SK-MEL-5 (cell line): ENCODE results near the gene FAM200B. TPM values are rescaled to one million over a fixed set of nuclear protein-coding genes. Genes with fewer than 3 reads are reported as not detected.

Experiments used
- DNase-seq: peaks from one replicate; pipeline ENCODE4 v3.0.0-alpha.2; 2016; ENCODE audit warnings: low read depth, low spot score
- in situ Hi-C: cut with HindIII; loops from 2 replicates; pipeline ENCODE4 v1.10.0; 2016; ENCODE audit warnings: low sequenced_read_pairs, high pct_unique_total_duplicates, low pct_unique_long_range_greater_than_20kb
- total RNA-seq: library from RNA; depleted of rRNA; stranded (reverse); fragments of >200 nt; shearing (Covaris generic); gene quantifications from 2 replicates; pipeline ENCODE4 v1.2.3, GENCODE V29; 2014

Gene FAM200B
- total RNA-seq, 1 experiment from 2014 or later = 44.9 TPM

DNA sequence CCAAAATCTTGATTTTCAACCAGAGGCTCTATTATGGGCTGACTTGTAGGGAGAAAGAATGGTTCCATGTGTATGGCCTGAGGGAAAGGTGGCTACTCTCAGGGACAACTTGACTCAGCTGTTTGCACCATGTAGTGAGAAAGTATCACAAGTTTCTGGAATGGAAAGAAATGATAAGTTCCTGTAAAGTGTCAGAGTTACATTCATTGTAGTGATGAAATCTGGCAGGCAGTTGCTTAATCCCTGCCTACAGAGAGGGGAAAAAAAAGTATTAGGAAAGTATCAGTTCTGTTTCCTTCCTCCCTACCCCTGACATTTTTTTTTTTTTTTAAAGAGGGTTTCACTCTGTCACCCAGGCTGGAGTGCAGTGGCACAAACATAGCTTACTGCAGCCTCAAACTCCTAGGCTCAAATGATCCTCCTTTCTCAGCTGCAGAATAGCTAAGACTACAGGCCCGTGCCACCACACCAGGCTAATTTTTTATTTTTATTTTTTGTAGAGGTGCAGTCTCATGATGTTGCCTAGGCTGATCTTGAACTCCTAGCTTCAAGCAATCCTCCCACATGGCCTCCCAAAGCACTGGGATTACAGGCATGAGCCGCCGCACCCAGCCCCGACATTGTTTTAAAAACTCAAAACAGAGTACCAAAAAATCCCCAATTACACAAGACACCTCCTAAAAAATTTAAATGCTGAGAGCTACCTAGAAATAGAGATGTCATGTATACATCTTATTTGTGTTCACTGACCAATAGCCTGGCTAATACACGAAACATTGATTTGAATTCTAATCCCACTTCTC lies 21.7 kb upstream of the FAM200B start:
- in situ Hi-C loops = no loop called here
- DNase-seq = no peak

DNA sequence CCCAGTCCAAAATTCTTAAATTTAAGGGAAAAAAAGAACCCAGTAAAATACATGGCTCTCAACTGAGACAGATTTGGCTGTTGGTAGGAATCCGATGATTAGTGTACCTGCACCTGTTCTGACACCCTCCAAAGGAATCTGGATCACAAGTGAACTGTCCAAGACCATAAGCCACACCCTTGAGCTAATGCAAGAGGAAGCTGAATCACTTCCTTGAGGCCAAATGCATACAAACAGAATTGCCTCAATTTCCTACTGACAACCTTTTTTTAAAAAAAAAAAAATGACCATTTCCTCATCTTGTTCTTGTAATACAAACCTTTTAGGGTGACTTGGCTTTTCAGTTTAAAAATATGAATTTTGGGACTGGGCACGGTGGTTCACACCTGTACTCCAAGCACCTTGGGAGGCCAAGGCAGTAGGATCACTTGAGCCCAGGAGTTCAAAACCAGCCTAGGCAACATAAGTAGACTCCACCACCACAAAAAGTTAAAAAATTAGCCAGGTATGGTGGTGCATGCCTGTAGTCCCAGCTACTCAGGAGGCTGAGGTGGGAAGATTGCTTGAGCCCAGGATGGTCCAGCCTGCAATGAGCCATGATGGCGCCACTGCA lies 15.8 kb upstream of the FAM200B start:
- in situ Hi-C loops = no loop called here
- DNase-seq = no peak

DNA sequence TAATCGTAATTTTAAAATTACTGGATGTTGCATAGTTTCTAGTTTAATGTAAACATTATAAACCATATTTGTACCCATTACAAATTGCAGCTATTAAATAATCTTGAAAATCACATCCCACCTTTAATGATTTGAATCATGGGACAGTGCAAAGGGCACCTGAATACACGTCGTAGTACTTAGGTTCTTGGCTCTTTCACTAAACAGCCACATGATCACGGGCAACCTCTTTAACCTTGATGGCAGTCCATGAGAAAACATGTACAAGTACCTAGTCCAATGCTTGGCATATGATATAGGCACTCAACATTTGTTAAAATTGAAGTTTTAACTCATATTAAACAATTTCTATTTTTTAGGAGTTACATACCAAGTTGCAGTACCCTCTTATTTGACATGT lies 14.6 kb upstream of the FAM200B start:
- in situ Hi-C loops = no loop called here
- DNase-seq = no peak

DNA sequence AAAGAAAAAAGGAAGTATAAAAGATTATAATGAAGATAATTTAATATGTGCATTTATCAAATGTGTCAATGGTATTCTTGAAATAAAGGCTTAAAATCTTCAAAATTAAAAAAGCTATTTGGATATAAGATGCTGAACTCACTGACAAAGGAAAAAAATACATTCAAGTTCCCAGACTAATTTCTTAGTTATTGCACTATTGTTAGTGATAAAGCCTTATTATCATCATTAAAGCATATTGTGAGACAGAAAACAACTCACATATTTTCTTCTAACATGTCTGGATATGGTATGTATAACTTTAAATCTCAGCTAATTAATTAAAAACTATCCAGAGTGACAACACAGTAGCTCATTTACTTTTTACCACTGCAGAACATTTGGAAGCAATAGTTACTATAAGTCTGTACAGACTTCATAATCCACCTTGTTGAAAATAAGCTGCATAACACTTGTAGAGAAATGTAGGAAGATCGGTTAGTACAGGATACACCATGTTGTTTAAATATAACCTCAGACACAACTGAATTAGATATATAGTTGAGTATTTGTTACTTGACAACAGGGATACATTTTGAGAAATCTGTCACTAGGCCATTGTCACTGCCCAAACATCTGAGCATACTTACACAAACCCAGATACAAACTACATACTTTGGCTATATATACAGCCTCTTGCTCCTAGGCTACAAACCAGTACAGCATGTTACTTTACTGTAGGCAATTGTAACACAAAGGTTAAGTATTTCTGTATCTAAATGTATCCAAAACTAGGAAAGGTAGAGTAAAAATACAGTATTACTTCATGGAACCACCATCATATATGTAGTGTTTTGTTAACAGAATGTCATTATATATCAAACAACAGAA lies 12.8 kb upstream of the FAM200B start:
- in situ Hi-C loops = no loop called here
- DNase-seq = no peak

DNA sequence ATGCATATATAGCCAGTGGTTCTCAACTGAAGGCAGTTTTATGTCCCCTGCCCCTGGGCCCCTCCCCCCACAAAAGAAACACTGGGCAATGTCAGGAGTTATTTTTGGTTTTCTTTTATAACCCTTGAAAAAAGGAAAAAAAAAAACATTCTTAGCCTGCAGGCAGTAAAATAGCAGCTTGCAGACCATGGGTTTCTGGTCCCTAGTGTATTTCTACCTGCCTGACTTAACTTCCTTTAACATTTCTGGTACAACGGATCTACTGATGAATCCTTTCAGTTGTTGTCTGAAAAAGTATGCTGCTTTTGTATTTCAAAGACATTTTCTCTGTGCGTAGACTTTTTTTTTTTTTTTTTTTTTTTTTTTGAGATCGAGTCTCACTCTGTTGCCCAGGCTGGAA lies 11.1 kb upstream of the FAM200B start:
- in situ Hi-C loops = no loop called here
- DNase-seq = no peak

DNA sequence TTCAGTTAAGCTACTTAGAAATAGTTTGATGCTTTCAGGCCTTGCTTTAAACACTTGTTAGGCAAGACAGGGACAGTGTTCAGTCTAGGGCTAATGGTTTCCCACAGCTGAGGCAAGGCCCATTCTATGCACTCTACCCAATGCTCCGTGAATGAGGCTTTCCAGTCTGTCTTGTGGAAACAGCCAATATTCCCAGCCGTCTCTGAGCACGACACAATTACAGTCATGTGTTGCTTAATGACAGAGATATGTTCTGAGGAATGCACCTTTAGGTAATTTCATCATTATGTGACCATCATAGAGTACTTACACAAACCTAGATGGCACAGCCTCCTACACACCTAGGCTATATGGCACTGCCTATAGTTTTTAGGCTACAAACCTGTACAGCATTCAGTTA lies 9.5 kb upstream of the FAM200B start:
- in situ Hi-C loops = no loop called here
- no peak for DNase-seq

DNA sequence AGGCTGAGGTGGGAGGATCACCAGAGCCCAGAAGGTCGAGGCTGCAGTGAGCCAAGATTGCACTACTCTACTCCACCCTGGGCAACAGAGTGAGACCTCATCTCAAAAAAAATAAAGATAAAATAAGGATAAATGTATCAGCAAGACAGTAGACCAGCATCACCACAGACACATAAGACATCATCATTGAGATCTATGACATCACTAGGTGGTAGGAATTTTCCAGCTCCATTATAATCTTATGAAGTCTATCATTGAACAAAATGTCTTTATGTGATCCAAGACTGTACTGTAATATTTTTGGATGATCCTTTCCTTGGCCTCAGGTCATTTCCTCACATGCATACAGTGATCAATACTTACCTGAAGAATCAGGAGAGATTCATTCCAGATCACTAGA lies 8.3 kb upstream of the FAM200B start:
- DNase-seq = no peak
- in situ Hi-C loops = no loop called here

DNA sequence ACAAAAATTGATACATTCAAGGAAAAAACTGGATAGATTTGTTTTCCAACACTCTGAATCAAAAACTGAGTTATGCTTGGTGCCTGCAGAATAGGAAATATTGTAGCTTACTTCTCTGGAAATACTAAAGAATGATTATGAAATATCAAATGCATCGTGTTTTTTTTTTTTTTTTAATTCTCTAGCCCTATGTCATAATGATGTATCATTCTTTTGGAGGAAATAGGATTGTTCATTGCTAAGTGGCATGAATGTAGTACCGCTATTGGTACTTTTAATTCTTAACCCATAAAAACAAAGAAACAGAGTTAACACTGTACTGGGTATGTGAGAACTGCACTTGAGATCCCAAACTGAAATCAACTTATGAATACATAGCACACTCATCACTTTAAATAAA lies 7.6 kb upstream of the FAM200B start:
- in situ Hi-C loops = no loop called here
- DNase-seq = no peak

DNA sequence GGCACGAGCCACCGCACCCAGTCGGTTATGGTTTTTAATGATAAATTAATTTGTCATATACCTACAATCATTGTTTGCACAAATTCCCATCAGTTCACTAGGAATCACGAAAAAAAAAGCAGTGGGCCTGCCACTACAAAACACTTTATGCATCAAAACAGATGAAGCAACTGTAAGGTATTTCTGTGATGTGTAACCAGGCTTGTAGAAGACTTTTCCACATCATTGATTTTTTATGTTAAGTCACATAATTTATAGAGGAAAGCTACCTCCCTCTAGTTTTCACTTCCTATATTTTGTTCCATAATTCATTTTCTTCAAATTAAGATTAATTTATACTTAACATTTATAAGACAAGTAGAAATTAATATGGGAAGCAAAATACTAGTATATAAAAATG lies 6.7 kb upstream of the FAM200B start:
- in situ Hi-C loops = no loop called here
- DNase-seq = no peak

DNA sequence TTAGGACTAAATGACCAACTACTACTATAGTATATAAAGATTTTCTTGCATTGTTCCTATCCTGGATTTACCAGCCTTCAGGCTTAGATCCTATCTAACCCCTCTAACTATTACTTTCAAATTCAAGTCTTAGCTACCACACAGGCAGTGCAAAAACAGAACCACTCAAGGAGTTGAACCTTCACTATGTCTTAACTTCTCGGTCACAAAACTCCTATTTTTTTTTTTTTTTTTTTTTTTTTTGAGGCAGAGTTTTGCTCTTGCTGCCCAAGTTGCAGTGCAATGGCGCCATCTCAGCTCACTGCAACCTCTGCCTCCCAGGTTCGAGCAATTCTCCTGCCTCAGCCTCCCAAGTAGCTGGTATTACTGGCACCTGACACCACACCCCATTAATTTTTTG lies 6.3 kb upstream of the FAM200B start:
- no peak for DNase-seq
- in situ Hi-C loops = no loop called here

DNA sequence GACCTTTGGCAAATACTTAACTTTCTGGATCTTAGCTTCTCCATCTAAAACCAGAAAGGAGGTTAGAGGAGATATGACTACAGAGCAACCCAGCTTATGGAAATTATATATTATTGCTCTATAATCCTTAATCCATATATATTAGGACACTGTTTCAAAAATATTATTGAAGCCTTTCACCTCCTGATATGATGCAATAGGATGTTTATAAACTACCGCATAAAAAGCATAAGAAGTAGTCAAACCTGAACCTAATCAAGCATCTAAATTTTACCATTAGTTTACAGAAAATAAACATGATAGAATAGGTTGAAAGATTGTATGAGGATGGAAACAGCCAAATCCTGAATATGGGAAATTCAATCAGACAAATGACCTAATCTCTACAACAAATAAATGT lies 5.6 kb upstream of the FAM200B start:
- in situ Hi-C loops = no loop called here
- no peak for DNase-seq

DNA sequence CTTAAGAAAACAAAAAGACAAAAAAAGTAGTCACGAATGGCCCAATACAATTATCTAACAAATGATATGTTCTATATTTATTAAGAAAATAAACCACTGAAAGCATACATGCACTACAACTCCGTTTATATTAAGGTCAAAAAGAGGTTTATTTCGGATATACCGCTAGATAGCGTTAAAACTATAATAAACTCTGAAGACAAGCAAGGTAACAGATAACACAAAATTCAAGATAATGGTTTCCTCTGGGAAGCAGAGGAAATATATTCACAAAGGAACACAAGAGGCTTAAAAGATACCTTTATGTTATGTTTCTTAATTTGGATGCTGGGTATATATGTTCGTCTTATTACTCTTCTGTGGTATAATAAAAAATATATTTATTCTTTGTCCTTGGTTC lies 4.7 kb upstream of the FAM200B start:
- in situ Hi-C loops = no loop called here
- DNase-seq = no peak

DNA sequence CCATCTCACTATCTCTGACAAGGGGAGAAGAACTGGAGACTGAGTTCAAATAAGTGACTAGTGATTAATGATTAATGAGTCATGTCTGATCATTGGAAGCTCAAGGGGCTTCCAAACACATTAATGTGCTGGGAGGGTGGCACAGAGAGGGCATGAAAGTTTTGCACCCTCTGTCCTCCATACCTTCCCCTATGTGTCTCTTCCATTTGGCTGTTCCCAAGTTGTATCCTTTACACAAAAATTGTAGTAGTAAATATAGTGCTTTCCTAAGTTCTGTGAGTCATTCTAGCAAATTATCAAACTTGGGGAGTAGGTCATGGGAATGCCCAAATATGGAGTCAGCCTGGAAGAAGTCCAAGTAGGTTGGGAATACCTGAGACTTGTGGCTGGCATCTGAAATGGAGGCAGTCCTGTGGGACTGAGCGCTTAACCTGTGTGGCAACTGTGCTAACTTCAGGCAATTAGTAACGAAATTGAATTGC lies 4.1 kb upstream of the FAM200B start:
- DNase-seq = no peak
- in situ Hi-C loops = no loop called here

DNA sequence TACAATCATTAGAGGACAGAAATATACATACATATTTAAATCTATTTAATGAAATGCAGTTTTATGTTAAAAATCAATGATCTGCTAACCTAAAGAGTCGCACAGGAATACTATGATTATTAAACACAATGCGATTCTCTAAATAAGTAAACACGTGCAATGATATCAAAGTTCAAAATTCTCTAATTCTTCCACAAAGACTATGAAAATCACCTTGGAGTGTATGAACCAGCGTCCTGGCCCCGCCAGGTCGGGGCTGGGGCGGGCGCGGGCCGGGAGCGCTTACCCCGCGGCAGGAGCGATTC lies 608 bp upstream of the FAM200B start:
- no peak for DNase-seq

DNA sequence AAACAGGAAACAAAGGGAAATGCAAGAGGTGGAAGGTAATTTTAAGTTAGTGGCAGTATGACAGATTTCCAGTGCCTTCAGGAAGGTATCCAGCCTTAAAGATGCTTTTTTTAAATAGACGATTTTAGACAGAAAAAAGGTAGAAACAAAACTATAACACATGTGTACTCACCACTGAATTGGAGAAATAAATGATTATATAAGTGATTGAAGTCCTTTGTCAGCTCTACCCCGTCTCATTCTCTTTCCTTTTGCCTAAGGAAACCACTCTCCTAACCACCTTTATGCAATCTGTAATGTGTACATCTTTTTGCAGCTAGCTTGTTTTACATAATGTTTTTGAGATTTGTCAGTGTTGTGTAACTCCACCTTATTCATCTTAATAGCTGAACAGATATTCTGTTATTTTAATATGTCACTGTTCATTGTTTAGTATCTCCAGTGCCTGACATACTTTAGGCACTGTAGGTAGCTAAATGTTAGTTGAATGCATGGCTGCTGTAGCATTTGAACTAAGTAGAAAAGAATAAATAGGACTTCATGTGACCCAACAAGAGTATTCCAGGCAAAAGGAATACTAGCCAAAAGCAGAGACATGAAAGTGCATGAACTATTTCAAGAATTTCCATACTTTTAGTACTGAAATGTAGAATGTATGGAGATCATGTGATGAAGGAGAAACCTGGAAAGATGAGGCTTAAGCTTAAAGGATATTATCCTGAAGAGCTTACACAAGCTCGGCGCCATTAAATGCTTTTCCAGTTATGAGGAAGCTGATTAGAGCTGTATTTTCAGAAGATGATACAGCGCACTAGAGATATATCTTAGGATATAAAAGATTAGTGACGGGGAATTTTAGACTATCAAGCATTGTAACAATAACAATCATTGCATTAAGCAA lies 865 bp downstream of the FAM200B start:
- DNase-seq = no peak
- in situ Hi-C loops = no loop called here

More for the DNA sequence above, 608 bp upstream of the FAM200B start:
- in situ Hi-C loops = no loop called here

DNA sequence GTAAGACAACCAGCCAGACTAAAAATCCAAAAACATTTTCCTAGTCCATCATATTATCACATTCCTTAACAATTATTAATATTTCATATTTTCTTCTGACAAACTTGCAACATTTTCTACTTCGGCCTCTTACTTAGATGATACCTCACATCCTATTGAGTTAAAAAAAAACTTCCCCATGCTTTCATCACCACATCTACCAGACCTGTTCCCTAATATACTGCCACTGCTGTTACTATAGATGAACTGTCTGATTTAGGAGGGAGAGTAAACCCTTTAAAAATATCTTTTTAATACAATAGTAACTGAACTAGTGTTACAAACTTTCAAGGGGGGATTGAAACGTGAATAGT lies 1.5 kb downstream of the FAM200B start:
- no peak for DNase-seq

DNA sequence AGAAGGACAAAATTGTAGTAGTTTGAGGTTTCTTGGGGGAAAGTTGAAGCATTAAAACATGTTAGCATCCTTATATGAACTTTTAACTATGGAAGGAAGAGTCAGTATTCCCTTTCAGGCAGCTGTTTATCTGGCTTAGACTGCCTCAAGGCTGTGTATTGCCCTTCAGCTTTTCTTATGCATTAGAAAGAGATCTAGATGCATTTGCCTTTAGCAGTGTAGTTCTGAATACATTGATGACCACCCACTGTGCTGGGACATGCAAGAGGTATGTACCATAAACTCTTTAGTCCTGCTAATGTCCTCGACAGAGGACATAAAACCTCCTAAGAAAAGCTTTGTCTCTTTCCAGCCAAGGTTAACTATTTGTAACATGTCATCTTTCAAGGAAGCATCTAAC lies 2.9 kb downstream of the FAM200B start:
- no peak for DNase-seq
- in situ Hi-C loops = no loop called here

More for the DNA sequence above, 1.5 kb downstream of the FAM200B start:
- in situ Hi-C loops = no loop called here

DNA sequence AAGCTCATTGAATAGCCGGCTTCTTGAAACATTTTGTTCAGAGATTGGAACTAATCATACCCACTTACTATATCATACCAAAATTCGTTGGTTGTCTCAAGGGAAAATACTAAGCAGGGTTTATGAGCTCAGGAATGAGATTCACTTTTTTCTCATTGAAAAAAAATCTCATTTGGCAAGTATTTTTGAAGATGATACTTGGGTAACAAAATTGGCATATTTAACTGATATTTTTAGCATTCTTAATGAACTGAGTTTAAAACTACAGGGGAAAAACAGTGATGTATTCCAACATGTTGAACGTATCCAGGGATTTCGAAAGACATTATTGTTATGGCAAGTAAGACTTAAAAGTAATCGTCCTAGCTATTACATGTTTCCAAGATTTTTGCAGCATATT lies 6.4 kb downstream of the FAM200B start:
- DNase-seq = no peak
- in situ Hi-C loops = no loop called here
